Activated T-helper 1 cell treated with anti-CD3 and anti-CD28 coated beads, Interleukin-12 subunit alpha, Interleukin-12 subunit beta, Interleukin-2, Interleukin-4 antibody, amounts not matched to agents 30 ng/mL and 10 ng/mL and 1 ng/mL, durations not matched to agents 14 hours and 24 hours and 36 hours (primary cell): ENCODE results near the gene RAC2. TPM values are rescaled to one million over a fixed set of nuclear protein-coding genes. Genes with fewer than 3 reads are reported as not detected.
"Not testable (repeated sequence)": the region's sequence is repeated elsewhere in the genome, so short reads cannot be mapped to it uniquely, and the experiment has no call there.

ENCODE experiments used
- DNase-seq: peaks from one replicate; pipeline ENCODE4 v3.0.0; 2021; ENCODE audit warnings: low spot score
- H3K27ac Mint-ChIP-seq: one replicate; pipeline ENCODE4 v1.8.0; 2021; ENCODE audit warnings: mild to moderate bottlenecking, mixed read lengths
- H3K27me3 Mint-ChIP-seq: one replicate; pipeline ENCODE4 v1.8.0; 2022; ENCODE audit warnings: mild to moderate bottlenecking, moderate library complexity, mixed read lengths; ENCODE audit not compliant: insufficient read depth
- H3K36me3 Mint-ChIP-seq: one replicate; pipeline ENCODE4 v1.8.0; 2021; ENCODE audit warnings: low read depth, mixed read lengths
- H3K4me1 Mint-ChIP-seq: one replicate; pipeline ENCODE4 v1.8.0; 2021; ENCODE audit warnings: low read depth, mixed read lengths
- H3K4me3 Mint-ChIP-seq: one replicate; pipeline ENCODE4 v1.8.0; 2021; ENCODE audit warnings: mild to moderate bottlenecking, moderate library complexity, mixed read lengths
- H3K9me3 Mint-ChIP-seq: one replicate; pipeline ENCODE4 v1.8.0; 2021; ENCODE audit warnings: mixed read lengths
- intact Hi-C: fragments of 100-400 bp; cut with micrococcal nuclease; formaldehyde crosslinking; loops from one replicate; pipeline ENCODE4 v1.15.1; 2024
- total RNA-seq: library from RNA; stranded (reverse); gene quantifications from 2 replicates; pipeline ENCODE4 v1.2.3, GENCODE V29; 2022

RAC2 gene
- total RNA-seq, 1 donor from 2014 or later, result 614 TPM

DNA sequence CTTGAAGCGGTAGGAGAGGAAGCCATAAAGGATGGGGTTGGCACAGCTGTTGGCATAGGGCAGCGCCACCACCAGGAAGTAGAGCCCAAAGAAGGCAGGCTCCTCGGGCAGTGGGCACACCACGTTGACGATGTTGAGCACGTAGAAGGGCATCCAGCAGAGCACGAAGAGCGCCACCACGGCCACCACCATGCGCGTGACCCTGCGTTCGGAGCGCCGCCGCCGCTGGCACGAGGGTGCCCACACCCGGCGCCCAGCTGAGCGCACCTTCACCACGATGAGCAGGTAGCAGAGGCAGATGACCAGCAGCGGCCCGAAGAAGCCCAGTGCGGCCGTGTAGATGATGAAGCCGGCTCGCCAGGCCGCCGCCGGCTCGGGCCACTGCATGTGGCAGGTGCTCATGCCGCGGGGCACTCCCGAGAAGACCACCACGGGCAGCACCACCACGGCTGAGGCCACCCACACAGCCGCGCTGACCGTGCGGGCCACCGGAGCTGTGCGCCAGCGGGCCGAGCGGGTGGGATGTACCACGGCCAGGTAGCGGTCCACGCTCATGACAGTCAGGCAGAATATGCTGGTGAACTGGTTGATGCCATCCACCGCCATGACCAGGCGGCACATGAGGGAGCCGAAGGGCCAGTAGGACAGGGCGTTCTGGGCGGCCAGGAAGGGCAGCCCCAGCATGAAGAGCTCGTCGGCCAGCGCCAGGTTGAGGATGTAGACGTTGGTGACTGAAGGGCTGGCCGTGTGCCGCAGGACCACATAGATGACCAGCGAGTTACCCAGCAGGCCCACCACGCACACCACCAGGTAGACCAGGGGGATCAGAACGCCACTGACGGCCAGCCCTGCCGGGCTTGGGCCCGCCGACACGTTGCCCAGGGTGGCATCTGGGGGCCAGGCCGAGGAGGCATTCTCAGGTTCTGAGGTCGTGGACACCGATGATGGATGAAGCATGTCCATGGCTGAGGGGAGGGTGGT, 36.9 kb downstream of the RAC2 start:
- Mint-ChIP-seq H3K4me1 (peaks cover 3% of the 10 kb centered on the region), H3K4me3 (no peak overlapping the region), H3K9me3 (no peaks in the 10 kb centered on the region), H3K27me3 (no peaks in the 10 kb centered on the region), H3K27ac (no peak overlapping the region), H3K36me3 (peaks cover under 1% of the 10 kb centered on the region)
- intact Hi-C loops, result no loop called here
- no peak for DNase-seq

DNA sequence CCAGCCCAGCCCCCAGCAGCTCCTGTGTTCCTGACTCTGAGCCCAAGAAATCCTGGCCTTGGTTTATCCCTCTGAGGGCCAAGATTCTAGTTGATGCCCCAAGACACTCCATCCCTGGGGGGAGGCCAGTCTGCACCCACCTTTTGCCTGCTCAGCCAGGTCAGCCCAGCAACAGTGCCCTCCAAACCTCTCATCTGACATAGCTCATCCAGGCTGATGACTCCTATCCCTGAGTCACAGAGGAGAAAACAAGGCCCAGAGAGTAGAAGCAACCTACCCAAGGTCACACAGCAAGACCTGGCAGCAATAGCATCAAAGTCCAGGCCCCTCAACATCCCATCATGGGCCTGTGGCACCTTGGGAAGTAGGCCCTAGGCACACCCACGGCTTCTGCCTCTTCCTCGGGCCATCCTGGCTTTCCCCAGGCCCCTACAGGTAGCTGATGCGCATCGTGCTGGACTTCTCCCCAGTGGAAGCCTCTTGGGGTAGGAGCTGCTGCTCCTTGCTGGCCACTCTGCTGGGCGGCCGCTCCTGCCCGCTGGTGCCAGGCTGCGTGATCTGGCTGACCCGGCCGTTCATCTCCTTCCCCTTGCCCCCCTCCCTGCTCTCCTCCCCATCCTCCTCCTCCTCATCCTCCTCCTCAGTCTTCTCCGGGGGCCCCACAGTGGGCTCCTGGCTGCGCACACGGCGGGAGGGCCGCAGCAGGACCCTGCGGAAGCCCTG, 37.8 kb downstream of the RAC2 start:
- Mint-ChIP-seq H3K9me3 (no peaks in the 10 kb centered on the region), H3K27ac (no peak overlapping the region), H3K36me3 (no peaks in the 10 kb centered on the region), H3K4me3 (no peak overlapping the region), H3K27me3 (no peaks in the 10 kb centered on the region), H3K4me1 (peaks cover 9% of the 10 kb centered on the region)
- DNase-seq, result no peak
- intact Hi-C loops, result no loop called here

DNA sequence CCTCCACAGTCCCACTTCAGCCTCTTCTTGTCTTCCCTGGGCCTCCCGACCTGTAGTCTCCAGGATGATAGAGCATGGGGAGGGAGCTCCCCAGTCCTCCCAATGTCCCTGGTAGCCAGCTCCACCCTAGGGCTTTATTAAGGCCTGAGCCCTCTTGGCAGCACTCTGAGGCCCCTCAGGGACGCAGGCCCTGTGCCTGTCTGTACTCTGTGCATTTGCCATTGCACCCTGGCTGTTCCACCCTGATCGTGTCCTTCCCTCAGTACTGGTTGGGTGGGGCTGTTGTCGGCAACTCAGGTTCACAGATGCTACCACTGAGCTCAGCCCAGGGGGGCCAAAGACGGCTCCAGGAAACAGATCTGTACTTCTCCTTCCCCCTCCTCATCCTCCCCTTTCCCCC, 39.0 kb downstream of the RAC2 start:
- no peak overlapping the region for H3K27ac Mint-ChIP-seq
- no peaks in the 10 kb centered on the region for H3K27me3 Mint-ChIP-seq
- H3K36me3 Mint-ChIP-seq, result no peaks in the 10 kb centered on the region
- no peaks in the 10 kb centered on the region for H3K9me3 Mint-ChIP-seq
- no peak for DNase-seq
- H3K4me1 Mint-ChIP-seq, result peaks cover 9% of the 10 kb centered on the region
- H3K4me3 Mint-ChIP-seq, result no peak overlapping the region
- intact Hi-C loops, result loop anchor here (1.0 kb wide), 1 partner anchor 41 kb away; no protein-coding TSS in a partner anchor

DNA sequence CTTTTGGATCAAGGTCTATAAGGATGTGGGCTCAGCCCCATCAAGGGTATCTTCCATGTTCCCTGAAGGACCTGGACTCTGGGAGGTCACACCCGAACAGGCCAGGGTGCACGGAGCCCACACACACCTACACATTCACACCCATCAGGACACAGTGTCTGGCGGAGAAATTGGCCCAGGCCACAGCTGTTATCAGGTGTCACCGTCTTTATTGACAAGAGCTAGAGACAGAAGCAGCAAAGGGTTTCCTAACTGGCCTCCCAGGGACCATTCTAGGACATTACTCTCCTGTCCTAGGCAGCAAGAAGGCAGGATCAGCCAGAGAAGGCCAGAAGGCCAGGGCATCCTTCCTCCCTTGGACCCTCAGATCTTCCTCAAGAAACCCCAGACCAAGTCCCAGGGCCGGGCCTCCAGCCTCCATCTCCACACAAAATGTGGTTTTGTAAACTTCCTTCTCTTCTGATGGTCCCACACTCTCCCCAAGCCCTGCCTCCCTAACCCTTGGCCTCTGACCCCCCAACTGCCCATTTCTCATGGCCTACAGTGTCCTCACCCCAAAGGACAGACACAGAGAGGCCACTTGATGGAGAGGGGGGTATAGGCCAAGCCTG, 39.9 kb downstream of the RAC2 start:
- DNase-seq, result no peak
- peaks cover 6% of the 10 kb centered on the region for H3K4me1 Mint-ChIP-seq
- intact Hi-C loops, result no loop called here

DNA sequence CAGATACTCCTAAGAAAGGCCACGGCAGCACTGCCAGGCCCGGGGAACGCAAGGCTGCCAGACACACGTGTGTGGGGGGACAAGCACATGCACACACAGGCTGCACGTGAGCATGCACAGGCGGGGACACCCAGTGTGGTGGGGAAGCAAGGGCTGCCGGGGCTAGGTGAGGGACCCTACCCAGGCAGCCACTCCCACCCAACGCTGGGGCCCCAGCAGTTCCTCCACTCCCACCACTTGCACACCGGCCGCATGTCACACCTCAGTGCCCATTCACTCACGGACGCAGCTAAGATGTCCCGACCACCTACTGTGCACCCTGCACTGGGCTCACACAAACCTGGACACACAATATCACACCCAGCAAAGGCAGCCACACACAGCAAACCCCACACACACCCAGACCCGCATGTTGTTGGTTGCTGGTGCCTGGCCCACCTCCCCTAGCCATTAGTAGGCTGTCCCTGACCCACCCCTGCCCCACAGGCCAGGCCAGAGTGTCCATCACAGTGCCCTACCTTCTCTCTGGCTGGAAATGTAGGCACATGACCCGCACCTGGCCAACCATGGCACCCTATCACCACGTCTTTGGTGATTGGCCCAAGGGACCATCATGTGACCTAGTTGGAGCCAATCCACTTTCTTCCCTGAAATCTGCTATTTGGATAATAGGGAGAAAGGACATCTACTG, 40.6 kb downstream of the RAC2 start:
- no peak for DNase-seq
- Mint-ChIP-seq H3K9me3 (no peaks in the 10 kb centered on the region), H3K27ac (no peak overlapping the region), H3K4me3 (no peak overlapping the region), H3K27me3 (no peaks in the 10 kb centered on the region), H3K4me1 (peaks cover 6% of the 10 kb centered on the region), H3K36me3 (no peaks in the 10 kb centered on the region)
- intact Hi-C loops, result no loop called here

More for the DNA sequence above, 39.9 kb downstream of the RAC2 start:
- no peak overlapping the region for H3K27ac Mint-ChIP-seq
- H3K4me3 Mint-ChIP-seq, result no peak overlapping the region
- H3K9me3 Mint-ChIP-seq, result no peaks in the 10 kb centered on the region
- no peaks in the 10 kb centered on the region for H3K36me3 Mint-ChIP-seq
- H3K27me3 Mint-ChIP-seq, result no peaks in the 10 kb centered on the region

DNA sequence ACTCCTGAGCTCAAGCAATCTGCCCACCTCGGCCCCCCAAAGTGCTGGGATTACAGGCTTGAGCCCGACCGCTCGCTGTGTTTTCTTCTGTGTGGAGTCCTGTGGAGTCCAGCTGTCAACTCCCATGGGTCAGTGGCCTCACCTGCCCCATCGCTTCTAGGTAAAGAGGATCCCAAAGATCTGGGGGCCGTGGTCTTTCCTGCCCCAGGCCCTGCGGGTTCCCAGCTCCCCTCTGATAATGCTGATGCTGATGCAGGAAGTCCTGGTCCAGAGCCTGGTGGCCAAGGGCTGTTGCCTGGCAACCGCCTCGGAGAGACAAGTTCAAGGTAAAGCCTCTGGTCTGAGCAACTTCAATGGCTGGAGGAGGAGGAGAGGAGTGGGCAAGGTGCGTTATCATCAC, 41.4 kb downstream of the RAC2 start:
- no peak for DNase-seq
- H3K36me3 Mint-ChIP-seq, result peaks cover under 1% of the 10 kb centered on the region
- H3K27ac Mint-ChIP-seq, result no peak overlapping the region
- no peaks in the 10 kb centered on the region for H3K27me3 Mint-ChIP-seq
- H3K4me3 Mint-ChIP-seq, result no peak overlapping the region
- intact Hi-C loops, result no loop called here
- no peaks in the 10 kb centered on the region for H3K9me3 Mint-ChIP-seq
- peaks cover 13% of the 10 kb centered on the region for H3K4me1 Mint-ChIP-seq

DNA sequence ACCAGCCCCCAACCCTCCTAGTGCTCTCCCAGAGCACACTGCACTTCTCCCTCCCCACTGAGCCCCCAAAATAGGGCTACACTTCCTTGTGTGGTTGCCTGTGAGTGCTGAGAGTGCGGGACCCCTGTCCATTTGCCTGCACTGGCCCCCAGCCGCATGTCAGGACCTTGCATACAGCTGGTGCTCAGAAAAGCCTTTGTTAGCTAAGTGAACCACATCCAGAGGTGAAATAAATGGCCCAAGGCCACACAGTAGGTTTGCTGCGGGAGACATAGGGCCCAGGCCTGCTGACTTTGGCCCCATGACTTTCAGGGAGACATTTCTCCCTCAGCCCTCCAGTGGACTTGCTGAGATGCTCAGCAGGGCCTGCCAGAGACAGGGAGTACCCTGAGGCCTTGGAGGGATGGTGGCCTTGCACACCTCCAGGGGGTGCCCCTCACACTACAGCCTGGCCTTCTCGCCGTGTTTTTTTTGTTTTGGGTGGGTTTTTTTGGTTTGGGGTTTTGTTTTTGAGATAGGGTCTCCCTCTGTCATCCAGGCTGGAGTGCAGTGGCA, 42.0 kb downstream of the RAC2 start:
- no peak overlapping the region for H3K27ac Mint-ChIP-seq
- peaks cover 2% of the 10 kb centered on the region for H3K36me3 Mint-ChIP-seq
- no peak for DNase-seq
- H3K27me3 Mint-ChIP-seq, result no peaks in the 10 kb centered on the region
- H3K4me3 Mint-ChIP-seq, result no peak overlapping the region
- H3K9me3 Mint-ChIP-seq, result no peaks in the 10 kb centered on the region
- intact Hi-C loops, result no loop called here
- peaks cover 16% of the 10 kb centered on the region for H3K4me1 Mint-ChIP-seq

DNA sequence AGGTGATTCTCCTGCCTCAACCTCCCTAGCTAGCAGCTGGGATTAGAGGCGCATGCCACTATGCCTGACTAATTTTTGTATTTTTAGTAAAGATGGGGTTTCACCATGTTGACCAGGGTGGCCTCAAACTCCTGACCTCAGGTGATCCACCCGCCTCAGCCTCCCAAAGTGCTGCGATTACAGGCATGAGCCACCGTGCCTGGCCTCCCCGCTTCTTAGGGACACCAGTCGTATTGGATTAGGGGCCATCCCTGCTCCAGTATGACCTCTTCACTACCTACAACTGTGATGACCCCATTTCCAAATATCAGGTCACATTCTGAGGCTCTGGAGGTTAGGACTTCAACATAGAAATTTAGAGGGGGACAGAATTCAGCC, 42.6 kb downstream of the RAC2 start:
- H3K27ac Mint-ChIP-seq, intact Hi-C loops: not testable (repeated sequence)

DNA sequence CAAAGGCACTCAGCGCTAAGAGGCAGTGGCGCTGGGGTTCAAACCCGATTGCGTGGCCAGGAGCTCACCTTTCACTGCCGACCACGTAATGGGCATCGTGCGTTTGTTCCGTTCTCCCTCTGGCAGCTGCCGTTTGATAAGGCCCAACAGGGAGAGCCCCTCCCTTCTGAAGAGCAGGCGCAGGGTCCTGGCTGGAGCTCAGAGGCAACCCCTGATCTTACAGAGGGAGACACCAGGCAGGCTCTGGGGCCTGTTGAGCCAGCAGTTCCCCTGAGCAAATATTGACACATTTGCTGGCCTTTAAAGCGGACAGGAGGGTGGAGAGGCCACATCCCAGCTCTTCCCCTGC, 44.3 kb downstream of the RAC2 start:
- peak overlapping the region; percentile 87 for H3K27ac Mint-ChIP-seq
- peaks cover 2% of the 10 kb centered on the region for H3K36me3 Mint-ChIP-seq
- H3K4me3 Mint-ChIP-seq, result peak overlapping the region; percentile 83
- H3K4me1 Mint-ChIP-seq, result peaks cover 33% of the 10 kb centered on the region
- intact Hi-C loops, result loop anchor here (1.0 to 2.0 kb wide), 11 partner anchors 20 to 423 kb away; partner anchors contain the start of genes IFT27 and IL2RB
- no peaks in the 10 kb centered on the region for H3K9me3 Mint-ChIP-seq
- no peaks in the 10 kb centered on the region for H3K27me3 Mint-ChIP-seq
- no peak for DNase-seq

More for the DNA sequence above, 42.6 kb downstream of the RAC2 start:
- H3K4me3 Mint-ChIP-seq, H3K9me3 Mint-ChIP-seq, H3K27me3 Mint-ChIP-seq, DNase-seq, H3K36me3 Mint-ChIP-seq: not testable (repeated sequence)
- H3K4me1 Mint-ChIP-seq, result peaks cover 16% of the 10 kb centered on the region

DNA sequence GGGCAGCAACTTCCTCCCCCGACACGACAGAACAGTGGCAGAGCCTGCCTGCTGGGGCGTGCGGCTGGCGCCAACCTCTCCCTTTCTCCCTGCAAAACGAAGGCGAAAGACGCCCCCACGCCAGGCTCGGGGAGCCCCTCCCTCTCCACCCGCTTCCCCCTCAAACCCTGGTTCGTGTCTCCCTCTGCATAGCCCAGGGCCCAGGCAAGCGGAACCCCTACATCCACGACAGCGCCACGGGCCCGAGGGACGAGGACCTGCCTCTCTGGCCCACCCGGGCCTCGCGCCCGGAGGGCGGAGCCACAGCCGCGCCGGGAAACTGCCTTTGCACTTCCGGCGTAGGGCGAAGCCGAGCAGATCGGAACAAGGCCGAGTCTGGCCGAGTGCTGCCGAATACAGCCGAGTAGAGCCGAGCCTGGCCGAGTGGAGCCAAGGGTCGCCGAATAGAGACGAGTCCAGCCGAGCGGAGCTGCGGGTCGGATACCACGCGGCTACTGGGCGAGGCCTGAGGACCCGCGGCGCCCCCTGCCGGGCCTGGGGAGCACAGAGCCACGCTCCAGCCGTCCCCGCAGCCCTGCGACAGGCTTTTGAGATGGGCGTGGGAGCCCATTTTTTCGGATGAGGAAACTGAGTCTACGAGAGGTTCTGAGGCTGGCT, 44.8 kb downstream of the RAC2 start:
- peak overlapping the region; percentile 83 for H3K4me3 Mint-ChIP-seq
- H3K27me3 Mint-ChIP-seq, result no peaks in the 10 kb centered on the region
- peaks cover 2% of the 10 kb centered on the region for H3K36me3 Mint-ChIP-seq
- intact Hi-C loops, result loop anchor here (1.0 to 2.0 kb wide), 11 partner anchors 20 to 423 kb away; partner anchors contain the start of genes IFT27 and IL2RB
- H3K9me3 Mint-ChIP-seq, result no peaks in the 10 kb centered on the region
- peak; percentile 99 for DNase-seq
- peaks cover 38% of the 10 kb centered on the region for H3K4me1 Mint-ChIP-seq
- peak overlapping the region; percentile 87 for H3K27ac Mint-ChIP-seq

DNA sequence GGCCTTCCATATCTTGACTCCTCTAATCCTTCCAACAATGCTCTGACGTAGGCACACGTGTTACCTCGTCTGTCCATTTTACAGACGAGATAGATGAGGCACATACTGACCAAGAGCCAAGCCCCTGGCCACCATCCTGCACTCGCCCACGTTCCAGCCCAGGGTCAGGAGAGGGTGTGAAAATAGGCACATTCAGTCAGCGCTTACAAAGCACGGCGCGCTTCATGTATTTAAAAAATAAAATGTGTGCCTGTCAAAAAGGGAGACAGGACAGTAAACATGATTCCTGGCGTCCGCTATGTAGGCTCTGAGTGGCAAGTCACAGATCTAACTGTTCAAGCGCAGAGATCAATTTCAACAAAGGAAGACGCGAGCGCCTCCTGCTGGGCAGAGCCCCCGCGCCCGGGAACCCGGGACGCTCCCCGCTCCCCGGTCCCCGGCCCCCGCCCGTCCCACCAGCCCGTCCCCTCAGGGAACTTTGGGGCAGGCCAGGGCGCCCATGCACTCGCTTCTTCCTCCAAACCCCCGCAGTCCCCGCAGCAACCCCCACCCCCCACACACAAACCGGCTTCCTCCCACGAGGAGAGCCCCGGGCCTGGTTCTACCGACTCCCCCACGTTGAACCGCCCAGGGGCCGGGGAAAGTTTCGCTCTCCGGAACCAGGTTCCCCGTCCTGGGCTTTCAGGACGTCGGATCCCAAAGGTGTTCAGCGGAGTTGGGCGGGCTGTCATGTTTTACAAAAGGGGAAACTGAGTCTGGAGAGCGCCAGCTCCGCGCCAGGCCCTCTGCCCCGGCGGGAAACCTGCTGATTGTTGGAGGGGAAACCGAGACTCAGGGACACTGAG, 45.6 kb downstream of the RAC2 start:
- Mint-ChIP-seq H3K4me3 (peak overlapping the region; percentile 83), H3K36me3 (peaks cover 5% of the 10 kb centered on the region), H3K27me3 (no peaks in the 10 kb centered on the region), H3K9me3 (no peaks in the 10 kb centered on the region), H3K27ac (peak overlapping the region; percentile 87), H3K4me1 (peaks cover 46% of the 10 kb centered on the region)
- intact Hi-C loops, result loop anchor here (1.0 to 2.0 kb wide), 14 partner anchors 21 to 422 kb away; partner anchors contain the start of genes IFT27 and IL2RB
- DNase-seq, result peak; percentile 82
